Measurements from ENCODE around the gene OR11H7. TPM values are rescaled to one million over a fixed set of nuclear protein-coding genes. Genes with fewer than 3 reads are reported as not detected.
"Not testable (repeated sequence)": the region's sequence is repeated elsewhere in the genome, so short reads cannot be mapped to it uniquely, and the experiment has no call there.

OR11H7 gene
- total RNA-seq, 3 donors from 2014 or later (not counting 1 experiment from before 2014, with no cell fraction given): not detected

GRCh38 chr14:20223410-20223809 lies 5.4 kb upstream of the OR11H7 start, which contains the start of gene OR11H6:
Gene OR11H6, plus strand, starts transcription at chr14:20223710. Its CDS starts 0 bp downstream, at chr14:20223710.
- Mint-ChIP-seq H3K36me3 (no peaks in the 10 kb centered on the region), H3K27ac (no peak within 1 kb of the TSS), H3K9me3 (peaks cover 3 to 6% of the 10 kb centered on the region in 2 donors), H3K27me3 (ENCODE audit: low read depth in 2 of 2) (peaks cover 0 to 3% of the 10 kb centered on the region in 2 donors), H3K4me3 (no peak within 1 kb of the TSS), H3K4me1 (no peaks in the 10 kb centered on the region)
- Histone ChIP-seq H3K9me3 (ENCODE audit: control insufficient read depth, insufficient read depth, low read length) (no peaks in the 10 kb centered on the region), H3K4me1 (ENCODE audit: control insufficient read depth, insufficient read depth, low read length) (no peaks in the 10 kb centered on the region), H3K36me3 (ENCODE audit: control insufficient read depth, insufficient read depth, low read length) (no peaks in the 10 kb centered on the region), H3K27ac (ENCODE audit: low read length) (no peak within 1 kb of the TSS), H3K27me3 (ENCODE audit: control insufficient read depth, insufficient read depth, low read length) (no peaks in the 10 kb centered on the region), H3K4me3 (ENCODE audit: low read length) (no peak within 1 kb of the TSS)
- WGBS (ENCODE audit: insufficient coverage): no CpG with 5 or more reads among the region's 2 CpGs
- TF ChIP-seq CTCF (IDR thresholded peaks at IDR 0.05): no peak
- DNase-seq: no peak
- intact Hi-C loops (cut with micrococcal nuclease): no loop called here
- no peak for ATAC-seq

- H3K4me1 ChIP-seq (ENCODE audit: control insufficient read depth, insufficient read depth, low read length); H3K27me3 ChIP-seq (ENCODE audit: control insufficient read depth, insufficient read depth, low read length); H3K9me3 ChIP-seq (ENCODE audit: control insufficient read depth, insufficient read depth, low read length); H3K27me3 Mint-ChIP-seq (ENCODE audit: low read depth in 2 of 2); DNase-seq; intact Hi-C loops (cut with micrococcal nuclease); H3K4me3 Mint-ChIP-seq; ATAC-seq; H3K36me3 Mint-ChIP-seq; H3K4me3 ChIP-seq (ENCODE audit: low read length); H3K36me3 ChIP-seq (ENCODE audit: control insufficient read depth, insufficient read depth, low read length); H3K27ac ChIP-seq (ENCODE audit: low read length); H3K4me1 Mint-ChIP-seq; H3K27ac Mint-ChIP-seq; H3K9me3 Mint-ChIP-seq: not testable (repeated sequence)
- WGBS (ENCODE audit: insufficient coverage): 95% methylated on average over 4 of the region's 4 CpGs
Measured at GRCh38 chr14:20235415-20235814, 6.6 kb downstream of the OR11H7 start.

- intact Hi-C loops (cut with micrococcal nuclease): no loop called here
- Mint-ChIP-seq H3K27me3 (ENCODE audit: low read depth in 2 of 2) (no peaks in the 10 kb centered on the region), H3K4me3 (no peak overlapping the region), H3K27ac (no peak overlapping the region), H3K36me3 (peaks cover 8% of the 10 kb centered on the region), H3K4me1 (no peaks in the 10 kb centered on the region), H3K9me3 (peaks cover 10% of the 10 kb centered on the region in 2 donors)
- Histone ChIP-seq H3K4me3 (ENCODE audit: low read length) (no peak overlapping the region), H3K9me3 (ENCODE audit: control insufficient read depth, insufficient read depth, low read length) (no peaks in the 10 kb centered on the region), H3K27me3 (ENCODE audit: control insufficient read depth, insufficient read depth, low read length) (no peaks in the 10 kb centered on the region), H3K27ac (ENCODE audit: low read length) (no peak overlapping the region), H3K4me1 (ENCODE audit: control insufficient read depth, insufficient read depth, low read length) (no peaks in the 10 kb centered on the region), H3K36me3 (ENCODE audit: control insufficient read depth, insufficient read depth, low read length) (no peaks in the 10 kb centered on the region)
- TF ChIP-seq CTCF (IDR thresholded peaks at IDR 0.05): no peak
- DNase-seq: peak in 1 of 2 donors; percentile 17
- 65% methylated on average over 3 of the region's 3 CpGs for WGBS (ENCODE audit: insufficient coverage)
- ATAC-seq: no peak
Measured at GRCh38 chr14:20247646-20248246, 19.0 kb downstream of the OR11H7 start.

GRCh38 chr14:20262642-20263128 lies 33.9 kb downstream of the OR11H7 start:
- no peaks in the 10 kb centered on the region for H3K27me3 Mint-ChIP-seq (ENCODE audit: low read depth in 2 of 2)

GRCh38 chr14:20264361-20264760 lies 35.6 kb downstream of the OR11H7 start:
- H3K4me1 Mint-ChIP-seq; intact Hi-C loops (cut with micrococcal nuclease); H3K9me3 Mint-ChIP-seq; H3K27ac ChIP-seq (ENCODE audit: low read length); H3K27ac Mint-ChIP-seq; ATAC-seq; H3K27me3 ChIP-seq (ENCODE audit: control insufficient read depth, insufficient read depth, low read length); DNase-seq; H3K4me3 ChIP-seq (ENCODE audit: low read length); H3K4me1 ChIP-seq (ENCODE audit: control insufficient read depth, insufficient read depth, low read length); H3K9me3 ChIP-seq (ENCODE audit: control insufficient read depth, insufficient read depth, low read length); H3K36me3 ChIP-seq (ENCODE audit: control insufficient read depth, insufficient read depth, low read length); H3K36me3 Mint-ChIP-seq; H3K27me3 Mint-ChIP-seq (ENCODE audit: low read depth in 2 of 2); H3K4me3 Mint-ChIP-seq: not testable (repeated sequence)
- WGBS (ENCODE audit: insufficient coverage): 94% methylated on average over 4 of the region's 5 CpGs

More at GRCh38 chr14:20262642-20263128, 33.9 kb downstream of the OR11H7 start:
- H3K4me1 ChIP-seq (ENCODE audit: control insufficient read depth, insufficient read depth, low read length): no peaks in the 10 kb centered on the region
- Mint-ChIP-seq H3K4me1 (no peaks in the 10 kb centered on the region), H3K36me3 (peaks cover 8% of the 10 kb centered on the region), H3K4me3 (no peak overlapping the region), H3K27ac (no peak overlapping the region), H3K9me3 (no peaks in the 10 kb centered on the region)
- WGBS (ENCODE audit: insufficient coverage): 81% methylated on average over 1 of the region's 3 CpGs
- TF ChIP-seq CTCF (IDR thresholded peaks at IDR 0.05): no peak
- intact Hi-C loops (cut with micrococcal nuclease): no loop called here
- ATAC-seq: no peak
- H3K36me3 ChIP-seq (ENCODE audit: control insufficient read depth, insufficient read depth, low read length): no peaks in the 10 kb centered on the region
- no peaks in the 10 kb centered on the region for H3K27me3 ChIP-seq (ENCODE audit: control insufficient read depth, insufficient read depth, low read length)
- H3K9me3 ChIP-seq (ENCODE audit: control insufficient read depth, insufficient read depth, low read length): no peaks in the 10 kb centered on the region
- H3K4me3 ChIP-seq (ENCODE audit: low read length): no peak overlapping the region
- no peak overlapping the region for H3K27ac ChIP-seq (ENCODE audit: low read length)
- no peak for DNase-seq
